ENCODE data around the gene CLDN15.

DNA sequence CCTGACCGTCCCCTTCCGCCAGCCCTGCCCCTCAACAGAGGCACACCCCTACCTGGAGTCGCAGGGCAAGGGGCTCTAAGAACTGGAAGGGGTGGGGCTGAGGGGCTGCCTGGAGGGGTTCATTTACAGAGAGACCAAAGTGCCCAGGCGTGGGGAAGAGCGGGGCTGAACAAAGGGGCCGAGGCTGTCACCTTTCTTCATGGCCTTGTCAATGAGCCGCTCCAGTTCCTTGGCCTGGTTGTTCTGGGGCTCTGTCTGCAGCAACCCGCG is 2.3 kb upstream of the CLDN15 start:
- TF ChIP-seq POLR2A (IDR thresholded peaks at IDR 0.05) (no peak), POLR2AphosphoS5 (IDR thresholded peaks at IDR 0.05) (no peak)
- TF ChIP-seq, protein P1, sequence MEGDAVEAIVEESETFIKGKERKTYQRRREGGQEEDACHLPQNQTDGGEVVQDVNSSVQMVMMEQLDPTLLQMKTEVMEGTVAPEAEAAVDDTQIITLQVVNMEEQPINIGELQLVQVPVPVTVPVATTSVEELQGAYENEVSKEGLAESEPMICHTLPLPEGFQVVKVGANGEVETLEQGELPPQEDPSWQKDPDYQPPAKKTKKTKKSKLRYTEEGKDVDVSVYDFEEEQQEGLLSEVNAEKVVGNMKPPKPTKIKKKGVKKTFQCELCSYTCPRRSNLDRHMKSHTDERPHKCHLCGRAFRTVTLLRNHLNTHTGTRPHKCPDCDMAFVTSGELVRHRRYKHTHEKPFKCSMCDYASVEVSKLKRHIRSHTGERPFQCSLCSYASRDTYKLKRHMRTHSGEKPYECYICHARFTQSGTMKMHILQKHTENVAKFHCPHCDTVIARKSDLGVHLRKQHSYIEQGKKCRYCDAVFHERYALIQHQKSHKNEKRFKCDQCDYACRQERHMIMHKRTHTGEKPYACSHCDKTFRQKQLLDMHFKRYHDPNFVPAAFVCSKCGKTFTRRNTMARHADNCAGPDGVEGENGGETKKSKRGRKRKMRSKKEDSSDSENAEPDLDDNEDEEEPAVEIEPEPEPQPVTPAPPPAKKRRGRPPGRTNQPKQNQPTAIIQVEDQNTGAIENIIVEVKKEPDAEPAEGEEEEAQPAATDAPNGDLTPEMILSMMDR (IDR thresholded peaks at IDR 0.05 in 8 of 11, conservative IDR thresholded peaks at IDR 0.05 in 3 of 11) = no peak

All from spleen (tissue), 7 donors.